ENCODE data around the gene NFIB. TPM values are rescaled to one million over a fixed set of nuclear protein-coding genes. Genes with fewer than 3 reads are reported as not detected.

NFIB gene
- total and polyA plus RNA-seq, 2 experiments from 2014 or later: 15.2 to 27.3 TPM

DNA sequence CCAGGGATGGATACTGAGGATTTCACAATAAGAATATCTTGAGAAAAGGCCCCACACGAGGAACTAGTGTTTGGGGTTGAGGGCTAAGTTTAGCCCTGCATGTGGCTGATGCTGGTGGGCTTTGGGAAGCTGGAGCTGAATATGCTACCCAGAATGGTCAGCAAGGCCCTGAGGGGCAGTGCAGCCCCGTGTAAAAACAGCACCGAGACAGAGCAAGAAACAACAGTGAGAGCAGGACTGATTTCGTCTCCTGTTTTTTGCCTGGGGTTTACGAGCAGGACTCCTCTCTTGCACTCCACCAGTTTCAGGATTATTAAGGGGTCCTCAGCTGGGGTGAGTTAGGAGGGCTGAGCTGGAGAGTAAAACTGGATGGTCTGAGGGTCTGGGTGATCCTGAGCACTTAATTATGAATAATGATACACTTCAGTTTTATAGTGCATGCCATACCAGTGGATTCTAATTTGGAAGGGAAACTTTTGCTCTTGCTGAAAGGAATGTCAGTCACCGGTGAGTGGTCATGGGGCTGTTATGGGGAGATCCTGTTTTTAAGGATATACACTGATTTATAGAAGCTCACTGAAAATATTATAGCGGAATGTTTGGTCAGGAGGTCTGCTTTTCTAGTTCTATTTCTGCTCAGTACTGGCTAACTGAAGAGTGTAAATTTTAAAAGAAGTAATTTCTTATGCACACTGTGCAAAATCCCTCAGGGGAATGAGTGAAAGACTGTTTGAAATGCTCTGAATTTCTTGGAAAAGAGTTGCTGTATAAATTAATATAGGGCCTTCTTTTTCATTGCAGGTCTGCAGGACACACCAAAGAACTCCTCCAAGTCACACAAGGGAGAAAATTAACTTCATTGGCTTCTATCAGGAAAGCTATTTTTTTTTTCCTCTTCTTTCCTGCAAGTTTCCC, 42.7 kb upstream of the NFIB start:
- Histone ChIP-seq H3K79me2 (no peaks in the 10 kb centered on the region), H3K4me1 (ENCODE audit: insufficient read depth) (peaks cover 14% of the 10 kb centered on the region), H3K36me3 (replicated peaks; ENCODE audit: insufficient read depth, low read depth) (no peaks in the 10 kb centered on the region), H3K4me2 (peak overlapping the region; percentile 24), H4K20me1 (ENCODE audit: insufficient read depth, poor library complexity, severe bottlenecking) (no peaks in the 10 kb centered on the region), H3K4me3 (no peak overlapping the region), H3K27me3 (peaks cover 5% of the 10 kb centered on the region), H3K27ac (peak overlapping the region; percentile 31), H2AFZ (no peak overlapping the region), H3K9me2 (replicated peaks; ENCODE audit: insufficient read depth) (no peaks in the 10 kb centered on the region), H3K9me3 (ENCODE audit: low read depth) (no peaks in the 10 kb centered on the region)
- no peak for TF ChIP-seq EZH2phosphoT487 (IDR thresholded peaks at IDR 0.05; ENCODE audit: low read depth, severe bottlenecking, unreplicated experiment)
- TF ChIP-seq, protein P1, sequence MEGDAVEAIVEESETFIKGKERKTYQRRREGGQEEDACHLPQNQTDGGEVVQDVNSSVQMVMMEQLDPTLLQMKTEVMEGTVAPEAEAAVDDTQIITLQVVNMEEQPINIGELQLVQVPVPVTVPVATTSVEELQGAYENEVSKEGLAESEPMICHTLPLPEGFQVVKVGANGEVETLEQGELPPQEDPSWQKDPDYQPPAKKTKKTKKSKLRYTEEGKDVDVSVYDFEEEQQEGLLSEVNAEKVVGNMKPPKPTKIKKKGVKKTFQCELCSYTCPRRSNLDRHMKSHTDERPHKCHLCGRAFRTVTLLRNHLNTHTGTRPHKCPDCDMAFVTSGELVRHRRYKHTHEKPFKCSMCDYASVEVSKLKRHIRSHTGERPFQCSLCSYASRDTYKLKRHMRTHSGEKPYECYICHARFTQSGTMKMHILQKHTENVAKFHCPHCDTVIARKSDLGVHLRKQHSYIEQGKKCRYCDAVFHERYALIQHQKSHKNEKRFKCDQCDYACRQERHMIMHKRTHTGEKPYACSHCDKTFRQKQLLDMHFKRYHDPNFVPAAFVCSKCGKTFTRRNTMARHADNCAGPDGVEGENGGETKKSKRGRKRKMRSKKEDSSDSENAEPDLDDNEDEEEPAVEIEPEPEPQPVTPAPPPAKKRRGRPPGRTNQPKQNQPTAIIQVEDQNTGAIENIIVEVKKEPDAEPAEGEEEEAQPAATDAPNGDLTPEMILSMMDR (IDR thresholded peaks at IDR 0.05; ENCODE audit: poor library complexity): no peak
- WGBS (ENCODE audit: low lambda C conversion rate, missing lambda C conversion rate): 49% methylated on average over 7 of the region's 7 CpGs
- DNase-seq (ENCODE audit: low spot score): no peak

DNA sequence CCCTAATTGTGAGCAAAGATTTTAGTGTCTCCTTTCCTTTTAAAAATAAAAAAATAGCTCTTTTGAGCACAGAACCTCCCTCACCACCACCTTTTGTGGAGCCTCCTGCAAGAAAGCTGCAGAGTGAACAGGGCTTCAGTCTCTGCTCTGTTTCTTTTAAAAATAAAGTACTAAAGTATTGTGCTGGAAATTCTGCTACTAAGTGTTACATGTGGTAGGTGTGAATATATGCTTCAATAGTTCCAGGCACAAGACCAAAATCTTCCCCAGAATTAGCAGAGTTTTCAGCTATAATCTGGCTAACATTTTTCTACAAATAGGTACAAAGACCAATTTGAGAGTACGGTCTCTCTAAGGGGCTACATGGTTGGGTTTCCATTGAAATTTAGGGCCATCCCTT, 40.3 kb upstream of the NFIB start:
- Histone ChIP-seq H3K79me2 (peaks cover 2% of the 10 kb centered on the region), H3K9me3 (ENCODE audit: low read depth) (no peaks in the 10 kb centered on the region), H3K4me3 (no peak overlapping the region), H3K4me2 (no peak overlapping the region), H4K20me1 (ENCODE audit: insufficient read depth, poor library complexity, severe bottlenecking) (no peaks in the 10 kb centered on the region), H3K9me2 (replicated peaks; ENCODE audit: insufficient read depth) (no peaks in the 10 kb centered on the region), H3K36me3 (replicated peaks; ENCODE audit: insufficient read depth, low read depth) (no peaks in the 10 kb centered on the region), H2AFZ (no peak overlapping the region), H3K27ac (no peak overlapping the region), H3K4me1 (ENCODE audit: insufficient read depth) (peaks cover 21% of the 10 kb centered on the region), H3K27me3 (peaks cover 30% of the 10 kb centered on the region)
- DNase-seq (ENCODE audit: low spot score): no peak
- TF ChIP-seq EZH2phosphoT487 (IDR thresholded peaks at IDR 0.05; ENCODE audit: low read depth, severe bottlenecking, unreplicated experiment) (no peak), EZH2 (IDR thresholded peaks at IDR 0.05; ENCODE audit: borderline replicate concordance) (no peak)
- TF ChIP-seq, protein P1 (IDR thresholded peaks at IDR 0.05; ENCODE audit: poor library complexity): no peak
- WGBS (ENCODE audit: low lambda C conversion rate, missing lambda C conversion rate): 89% methylated on average over 1 of the region's 1 CpG

DNA sequence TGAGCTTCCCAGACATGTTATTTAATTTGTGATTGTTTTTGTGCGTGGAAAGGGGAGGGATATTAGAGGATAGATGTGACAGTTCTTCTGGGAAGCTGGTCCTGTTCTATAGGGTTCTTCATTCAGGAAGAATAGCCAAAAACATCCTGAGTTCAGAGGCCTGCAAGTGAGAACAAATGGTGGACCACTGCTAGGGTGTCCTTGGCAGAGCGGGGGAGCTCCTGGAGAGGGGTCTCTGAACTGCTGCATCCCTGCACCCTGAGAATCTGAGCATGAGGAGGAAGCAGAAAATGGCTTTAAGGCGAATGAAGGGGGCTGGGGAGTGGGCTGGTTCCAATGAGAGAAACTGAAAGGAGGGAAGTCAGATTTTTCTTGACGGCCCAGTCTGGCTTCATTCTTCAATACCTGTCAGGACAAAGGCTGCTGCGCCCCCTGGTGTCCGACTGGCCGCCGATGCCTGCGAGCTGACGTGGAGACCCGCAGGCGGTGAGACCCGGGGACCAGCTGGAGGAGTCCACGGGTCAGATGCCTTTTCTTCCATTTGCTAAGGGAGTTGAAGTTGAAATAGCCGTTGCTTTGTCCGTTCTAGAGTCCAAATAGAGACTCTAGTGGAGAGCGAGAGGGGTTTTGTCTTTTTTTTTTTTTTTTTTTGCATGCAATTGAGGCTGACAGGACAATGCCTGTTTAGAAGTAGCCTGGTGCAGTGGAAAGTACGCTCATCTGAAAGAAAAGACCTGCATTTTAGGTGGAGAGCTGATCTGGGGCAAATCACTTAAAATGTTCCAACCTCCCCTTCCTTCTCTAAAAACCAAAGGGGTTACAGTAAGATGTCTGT, 39.5 kb upstream of the NFIB start:
- H3K27me3 ChIP-seq: peaks cover 37% of the 10 kb centered on the region
- no peaks in the 10 kb centered on the region for H3K9me3 ChIP-seq (ENCODE audit: low read depth)
- no peaks in the 10 kb centered on the region for H3K9me2 ChIP-seq (replicated peaks; ENCODE audit: insufficient read depth)
- 19% methylated on average over 18 of the region's 18 CpGs for WGBS (ENCODE audit: low lambda C conversion rate, missing lambda C conversion rate)
- peak overlapping the region; percentile 64 for H3K4me2 ChIP-seq
- peaks cover 2% of the 10 kb centered on the region for H3K79me2 ChIP-seq
- H3K27ac ChIP-seq: peak overlapping the region; percentile 52
- TF ChIP-seq EZH2phosphoT487 (IDR thresholded peaks at IDR 0.05; ENCODE audit: low read depth, severe bottlenecking, unreplicated experiment): no peak
- TF ChIP-seq, protein P1 (IDR thresholded peaks at IDR 0.05; ENCODE audit: poor library complexity): peak; percentile 97
- TF ChIP-seq EZH2 (IDR thresholded peaks at IDR 0.05; ENCODE audit: borderline replicate concordance): no peak
- no peak overlapping the region for H2AFZ ChIP-seq
- H3K4me3 ChIP-seq: no peak overlapping the region
- H3K36me3 ChIP-seq (replicated peaks; ENCODE audit: insufficient read depth, low read depth): no peaks in the 10 kb centered on the region
- DNase-seq (ENCODE audit: low spot score): peak; percentile 92
- H4K20me1 ChIP-seq (ENCODE audit: insufficient read depth, poor library complexity, severe bottlenecking): no peaks in the 10 kb centered on the region
- H3K4me1 ChIP-seq (ENCODE audit: insufficient read depth): peaks cover 29% of the 10 kb centered on the region

Measured in hepatocyte (in vitro differentiated cells).